Measurements from ENCODE around the gene PLK3. TPM values are rescaled to one million over a fixed set of nuclear protein-coding genes. Genes with fewer than 3 reads are reported as not detected.

PLK3 gene
- total and polyA plus RNA-seq, 9 of the 15 experiments (the other 6 are each of a cell fraction or from before 2014, with no cell fraction given), result 0.52 to 22.7 (median 11.0) TPM

DNA sequence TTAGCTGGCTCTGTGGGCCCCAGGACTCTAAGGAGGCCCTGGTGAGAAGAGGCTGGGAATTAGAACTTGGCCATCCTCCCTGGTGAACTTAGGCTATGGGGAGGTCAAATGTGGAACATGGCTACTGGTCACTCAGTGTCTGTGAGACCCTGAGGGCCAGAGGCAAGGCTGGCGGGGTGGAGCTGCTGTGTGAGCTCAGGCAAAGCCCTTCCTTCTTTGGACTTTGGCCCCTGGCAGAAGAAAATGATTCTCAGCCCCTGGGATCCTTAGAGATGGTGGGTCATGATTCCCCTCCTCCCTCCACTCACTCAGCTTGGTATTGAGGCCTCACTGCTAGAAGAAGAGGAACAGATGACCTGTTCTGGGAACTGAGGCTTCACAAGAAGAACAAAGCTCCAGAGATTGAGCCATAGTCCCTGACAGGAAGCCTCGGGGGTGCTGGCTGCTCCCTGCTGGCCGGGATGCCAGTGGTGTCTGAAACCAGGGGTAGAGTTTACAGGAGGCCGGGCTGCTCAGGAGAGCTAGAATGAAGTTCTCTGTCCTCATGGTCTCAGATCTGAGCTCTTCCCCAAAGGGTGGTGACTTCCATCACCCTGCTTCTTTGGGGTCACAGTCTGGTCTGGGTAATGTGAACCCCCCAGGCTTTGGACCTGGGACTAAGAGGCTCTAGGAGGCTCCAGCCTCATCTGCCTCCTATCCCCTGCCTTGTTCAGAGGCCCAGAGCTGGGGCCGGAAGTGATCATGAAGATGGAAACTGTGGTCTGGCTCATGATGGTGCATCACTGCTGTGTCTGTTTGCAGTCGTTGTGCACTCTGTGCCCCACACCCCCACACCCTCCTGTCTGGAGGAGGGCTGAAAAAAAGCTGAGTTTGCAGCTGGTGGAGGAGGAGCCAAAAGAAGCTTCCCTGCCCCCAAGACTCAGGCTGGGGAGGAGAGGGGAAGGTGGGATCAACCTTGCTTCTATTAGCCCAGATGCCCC, 9.1 kb downstream of the PLK3 start (continued):
- TF ChIP-seq, protein P1, sequence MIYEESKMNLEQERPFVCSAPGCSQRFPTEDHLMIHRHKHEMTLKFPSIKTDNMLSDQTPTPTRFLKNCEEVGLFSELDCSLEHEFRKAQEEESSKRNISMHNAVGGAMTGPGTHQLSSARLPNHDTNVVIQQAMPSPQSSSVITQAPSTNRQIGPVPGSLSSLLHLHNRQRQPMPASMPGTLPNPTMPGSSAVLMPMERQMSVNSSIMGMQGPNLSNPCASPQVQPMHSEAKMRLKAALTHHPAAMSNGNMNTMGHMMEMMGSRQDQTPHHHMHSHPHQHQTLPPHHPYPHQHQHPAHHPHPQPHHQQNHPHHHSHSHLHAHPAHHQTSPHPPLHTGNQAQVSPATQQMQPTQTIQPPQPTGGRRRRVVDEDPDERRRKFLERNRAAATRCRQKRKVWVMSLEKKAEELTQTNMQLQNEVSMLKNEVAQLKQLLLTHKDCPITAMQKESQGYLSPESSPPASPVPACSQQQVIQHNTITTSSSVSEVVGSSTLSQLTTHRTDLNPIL (CRISPR knock-in tag; IDR thresholded peaks at IDR 0.05), result no peak
- TF ChIP-seq MAFF (IDR thresholded peaks at IDR 0.05; ENCODE audit: low read length) (peak; percentile 47; the same call in 1 of the 2 replicates), ZNF217 (CRISPR knock-in tag; IDR thresholded peaks at IDR 0.05) (no peak), POLR2G (IDR thresholded peaks at IDR 0.05; ENCODE audit: low read depth, low read length) (no peak), ZNF644 (tag; IDR thresholded peaks at IDR 0.05; ENCODE audit: low read depth) (no peak), ZNF282 (CRISPR knock-in tag; IDR thresholded peaks at IDR 0.05) (no peak), ZNF384 (IDR thresholded peaks at IDR 0.05; ENCODE audit: low read depth, low read length) (peak; percentile 44; the same call in 1 of the 2 replicates), SNIP1 (IDR thresholded peaks at IDR 0.05; ENCODE audit: low read depth) (no peak), ZC3H8 (IDR thresholded peaks at IDR 0.05) (no peak), SMARCA5 (IDR thresholded peaks at IDR 0.05) (no peak), HMG20A (CRISPR knock-in tag; conservative IDR thresholded peaks at IDR 0.05) (no peak), CHD2 (IDR thresholded peaks at IDR 0.05; ENCODE audit: low read depth, low read length) (no peak), ZNF445 (CRISPR knock-in tag; IDR thresholded peaks at IDR 0.05; ENCODE audit: low read depth) (no peak), HNRNPH1 (optimal IDR thresholded peaks at IDR 0.05; ENCODE audit: low read depth, low read length) (no peak), ZNF695 (CRISPR knock-in tag; IDR thresholded peaks at IDR 0.05) (no peak), ZFPM2 (CRISPR knock-in tag; IDR thresholded peaks at IDR 0.05) (no peak), OTX1 (CRISPR knock-in tag; IDR thresholded peaks at IDR 0.05) (no peak), ZNF133 (CRISPR knock-in tag; IDR thresholded peaks at IDR 0.05) (no peak), FOXK2 (conservative IDR thresholded peaks at IDR 0.05 in 1 of 2, IDR thresholded peaks at IDR 0.05 in 1 of 2; ENCODE audit: low read depth in 2 of 2) (no peak), U2AF2 (optimal IDR thresholded peaks at IDR 0.05; ENCODE audit: low read depth, low read length) (no peak), ZNF778 (CRISPR knock-in tag; IDR thresholded peaks at IDR 0.05) (no peak), HDAC8 (tag; IDR thresholded peaks at IDR 0.05) (no peak), RHOXF2B (CRISPR knock-in tag; conservative IDR thresholded peaks at IDR 0.05) (no peak)
- TF ChIP-seq, protein P2, sequence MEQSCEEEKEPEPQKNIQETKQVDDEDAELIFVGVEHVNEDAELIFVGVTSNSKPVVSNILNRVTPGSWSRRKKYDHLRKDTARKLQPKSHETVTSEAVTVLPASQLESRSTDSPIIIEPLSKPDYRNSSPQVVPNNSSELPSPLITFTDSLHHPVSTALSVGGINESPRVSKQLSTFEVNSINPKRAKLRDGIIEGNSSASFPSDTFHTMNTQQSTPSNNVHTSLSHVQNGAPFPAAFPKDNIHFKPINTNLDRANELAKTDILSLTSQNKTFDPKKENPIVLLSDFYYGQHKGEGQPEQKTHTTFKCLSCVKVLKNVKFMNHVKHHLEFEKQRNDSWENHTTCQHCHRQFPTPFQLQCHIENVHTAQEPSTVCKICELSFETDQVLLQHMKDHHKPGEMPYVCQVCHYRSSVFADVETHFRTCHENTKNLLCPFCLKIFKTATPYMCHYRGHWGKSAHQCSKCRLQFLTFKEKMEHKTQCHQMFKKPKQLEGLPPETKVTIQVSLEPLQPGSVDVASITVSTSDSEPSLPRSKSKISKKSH (CRISPR knock-in tag; IDR thresholded peaks at IDR 0.05), result no peak
- TF ChIP-seq, protein P3, sequence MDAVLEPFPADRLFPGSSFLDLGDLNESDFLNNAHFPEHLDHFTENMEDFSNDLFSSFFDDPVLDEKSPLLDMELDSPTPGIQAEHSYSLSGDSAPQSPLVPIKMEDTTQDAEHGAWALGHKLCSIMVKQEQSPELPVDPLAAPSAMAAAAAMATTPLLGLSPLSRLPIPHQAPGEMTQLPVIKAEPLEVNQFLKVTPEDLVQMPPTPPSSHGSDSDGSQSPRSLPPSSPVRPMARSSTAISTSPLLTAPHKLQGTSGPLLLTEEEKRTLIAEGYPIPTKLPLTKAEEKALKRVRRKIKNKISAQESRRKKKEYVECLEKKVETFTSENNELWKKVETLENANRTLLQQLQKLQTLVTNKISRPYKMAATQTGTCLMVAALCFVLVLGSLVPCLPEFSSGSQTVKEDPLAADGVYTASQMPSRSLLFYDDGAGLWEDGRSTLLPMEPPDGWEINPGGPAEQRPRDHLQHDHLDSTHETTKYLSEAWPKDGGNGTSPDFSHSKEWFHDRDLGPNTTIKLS (IDR thresholded peaks at IDR 0.05; ENCODE audit: borderline replicate concordance, low read depth), result no peak
- TF ChIP-seq, protein P4, sequence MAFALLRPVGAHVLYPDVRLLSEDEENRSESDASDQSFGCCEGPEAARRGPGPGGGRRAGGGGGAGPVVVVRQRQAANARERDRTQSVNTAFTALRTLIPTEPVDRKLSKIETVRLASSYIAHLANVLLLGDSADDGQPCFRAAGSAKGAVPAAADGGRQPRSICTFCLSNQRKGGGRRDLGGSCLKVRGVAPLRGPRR (CRISPR knock-in tag; IDR thresholded peaks at IDR 0.05), result no peak
